Epithelial cell of proximal tubule (primary cell): Measurements from ENCODE around the gene SLC16A4. TPM values are rescaled to one million over a fixed set of nuclear protein-coding genes. Genes with fewer than 3 reads are reported as not detected.

Experiments
- DNase-seq: peaks from one replicate; pipeline ENCODE4 v3.0.0-alpha.2; 2011; ENCODE audit warnings: low read depth
- H3K4me3 ChIP-seq: 2 replicates; pipeline ENCODE4 v1.5.1; 2011; ENCODE audit warnings: low read depth, mild to moderate bottlenecking, low read length
- total RNA-seq: library from RNA; depleted of rRNA; stranded (reverse); fragments of >200 nt; gene quantifications from 2 replicates; pipeline ENCODE4 v1.2.3, GENCODE V29; 2015
- TF ChIP-seq, protein P1 (sequence below): conservative IDR thresholded peaks from 2 replicates; pipeline ENCODE4 v1.5.1; 2012; ENCODE audit warnings: low read depth, mild to moderate bottlenecking, low read length

Gene SLC16A4
- total RNA-seq, 1 donor from 2014 or later, result 12.4 TPM

DNA sequence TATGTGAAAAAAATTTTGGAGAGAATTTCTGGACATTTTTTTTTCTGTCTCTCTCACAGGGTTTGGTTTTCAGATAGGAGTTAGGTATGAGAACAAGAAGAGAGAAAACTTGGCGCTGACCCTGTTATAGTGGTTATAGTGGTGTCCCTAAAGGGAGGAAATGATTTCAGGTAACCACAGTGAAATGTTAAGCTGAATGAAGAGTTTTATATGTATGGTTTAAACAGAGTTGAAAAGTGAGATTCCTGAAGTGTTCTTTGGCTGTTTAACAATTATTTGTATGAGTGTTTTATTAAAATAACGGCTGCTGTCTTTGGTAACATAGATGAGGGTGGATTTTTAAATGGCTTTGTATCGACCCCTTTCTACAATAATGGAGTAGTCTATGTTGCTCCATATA lies 45.3 kb downstream of the SLC16A4 start:
- no peak for DNase-seq
- no peak overlapping the region for H3K4me3 ChIP-seq
- TF ChIP-seq, protein P1, sequence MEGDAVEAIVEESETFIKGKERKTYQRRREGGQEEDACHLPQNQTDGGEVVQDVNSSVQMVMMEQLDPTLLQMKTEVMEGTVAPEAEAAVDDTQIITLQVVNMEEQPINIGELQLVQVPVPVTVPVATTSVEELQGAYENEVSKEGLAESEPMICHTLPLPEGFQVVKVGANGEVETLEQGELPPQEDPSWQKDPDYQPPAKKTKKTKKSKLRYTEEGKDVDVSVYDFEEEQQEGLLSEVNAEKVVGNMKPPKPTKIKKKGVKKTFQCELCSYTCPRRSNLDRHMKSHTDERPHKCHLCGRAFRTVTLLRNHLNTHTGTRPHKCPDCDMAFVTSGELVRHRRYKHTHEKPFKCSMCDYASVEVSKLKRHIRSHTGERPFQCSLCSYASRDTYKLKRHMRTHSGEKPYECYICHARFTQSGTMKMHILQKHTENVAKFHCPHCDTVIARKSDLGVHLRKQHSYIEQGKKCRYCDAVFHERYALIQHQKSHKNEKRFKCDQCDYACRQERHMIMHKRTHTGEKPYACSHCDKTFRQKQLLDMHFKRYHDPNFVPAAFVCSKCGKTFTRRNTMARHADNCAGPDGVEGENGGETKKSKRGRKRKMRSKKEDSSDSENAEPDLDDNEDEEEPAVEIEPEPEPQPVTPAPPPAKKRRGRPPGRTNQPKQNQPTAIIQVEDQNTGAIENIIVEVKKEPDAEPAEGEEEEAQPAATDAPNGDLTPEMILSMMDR, result no peak

DNA sequence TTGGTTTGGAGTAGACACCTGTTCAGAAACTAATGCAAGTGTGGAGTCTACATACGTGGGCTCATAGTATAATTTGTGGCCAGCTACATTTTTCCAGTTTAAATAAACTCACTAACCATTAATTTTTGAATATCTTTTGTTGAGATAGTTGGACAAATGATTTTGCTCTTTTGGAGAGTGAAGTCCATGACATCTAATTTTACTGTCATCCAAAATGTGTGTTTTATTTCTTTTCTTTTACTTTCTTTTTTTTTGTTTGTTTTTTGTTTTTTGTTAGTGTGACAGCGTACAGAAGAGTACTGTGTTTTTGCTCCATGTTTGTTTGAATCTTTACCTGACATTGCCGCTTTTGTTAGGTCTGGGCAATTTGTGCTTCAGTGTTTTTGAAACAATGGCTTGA lies 46.7 kb downstream of the SLC16A4 start:
- TF ChIP-seq, protein P1, result no peak
- DNase-seq, result no peak
- H3K4me3 ChIP-seq, result peak overlapping the region; percentile 0

DNA sequence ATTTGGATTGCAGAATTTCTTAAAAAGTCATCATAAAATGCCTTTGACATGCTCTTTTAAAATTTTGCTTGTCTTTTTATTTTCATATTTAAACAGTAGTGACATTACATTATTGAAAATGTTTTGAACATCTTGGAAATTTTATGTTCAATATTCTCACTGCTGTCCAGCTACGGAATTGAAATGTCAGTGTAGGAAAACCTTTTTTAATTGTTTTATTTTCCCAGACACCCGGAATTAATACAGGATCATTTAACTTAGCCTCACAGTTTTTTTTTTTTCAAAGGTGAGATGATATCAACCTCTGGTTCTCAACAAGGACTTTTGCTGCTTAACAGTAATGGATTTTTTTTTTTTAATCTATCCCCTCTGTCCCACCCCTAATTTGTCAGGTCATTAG lies 47.6 kb downstream of the SLC16A4 start:
- TF ChIP-seq, protein P1, result no peak
- DNase-seq, result no peak
- peak overlapping the region; percentile 26 for H3K4me3 ChIP-seq

DNA sequence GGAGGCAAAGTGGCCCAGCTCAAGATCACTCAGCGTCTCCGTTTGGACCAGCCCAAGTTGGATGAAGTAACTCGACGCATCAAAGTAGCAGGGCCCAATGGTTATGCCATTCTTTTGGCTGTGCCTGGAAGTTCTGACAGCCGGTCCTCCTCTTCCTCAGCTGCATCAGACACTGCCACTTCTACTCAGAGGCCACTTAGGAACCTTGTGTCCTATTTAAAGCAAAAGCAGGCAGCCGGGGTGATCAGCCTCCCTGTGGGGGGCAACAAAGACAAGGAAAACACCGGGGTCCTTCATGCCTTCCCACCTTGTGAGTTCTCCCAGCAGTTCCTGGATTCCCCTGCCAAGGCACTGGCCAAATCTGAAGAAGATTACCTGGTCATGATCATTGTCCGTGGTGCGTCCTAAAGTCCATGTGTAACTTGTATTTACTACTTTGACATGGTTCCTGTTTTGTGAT lies 48.9 kb downstream of the SLC16A4 start:
- TF ChIP-seq, protein P1, result no peak
- no peak for DNase-seq
- peak overlapping the region; percentile 26 for H3K4me3 ChIP-seq

DNA sequence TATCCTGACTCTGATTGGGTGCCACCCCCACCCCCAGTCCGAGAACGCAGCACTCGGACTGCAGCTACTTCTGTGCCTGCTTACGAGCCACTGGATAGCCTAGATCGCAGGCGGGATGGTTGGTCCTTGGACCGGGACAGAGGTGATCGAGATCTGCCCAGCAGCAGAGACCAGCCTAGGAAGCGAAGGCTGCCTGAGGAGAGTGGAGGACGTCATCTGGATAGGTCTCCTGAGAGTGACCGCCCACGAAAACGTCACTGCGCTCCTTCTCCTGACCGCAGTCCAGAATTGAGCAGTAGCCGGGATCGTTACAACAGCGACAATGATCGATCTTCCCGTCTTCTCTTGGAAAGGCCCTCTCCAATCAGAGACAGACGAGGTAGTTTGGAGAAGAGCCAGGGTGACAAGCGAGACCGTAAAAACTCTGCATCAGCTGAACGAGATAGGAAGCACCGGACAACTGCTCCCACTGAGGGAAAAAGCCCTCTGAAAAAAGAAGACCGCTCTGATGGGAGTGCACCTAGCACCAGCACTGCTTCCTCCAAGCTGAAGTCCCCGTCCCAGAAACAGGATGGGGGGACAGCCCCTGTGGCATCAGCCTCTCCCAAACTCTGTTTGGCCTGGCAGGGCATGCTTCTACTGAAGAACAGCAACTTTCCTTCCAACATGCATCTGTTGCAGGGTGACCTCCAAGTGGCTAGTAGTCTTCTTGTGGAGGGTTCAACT lies 49.5 kb downstream of the SLC16A4 start:
- DNase-seq, result no peak
- peak overlapping the region; percentile 95 for H3K4me3 ChIP-seq
- TF ChIP-seq, protein P1, result no peak

DNA sequence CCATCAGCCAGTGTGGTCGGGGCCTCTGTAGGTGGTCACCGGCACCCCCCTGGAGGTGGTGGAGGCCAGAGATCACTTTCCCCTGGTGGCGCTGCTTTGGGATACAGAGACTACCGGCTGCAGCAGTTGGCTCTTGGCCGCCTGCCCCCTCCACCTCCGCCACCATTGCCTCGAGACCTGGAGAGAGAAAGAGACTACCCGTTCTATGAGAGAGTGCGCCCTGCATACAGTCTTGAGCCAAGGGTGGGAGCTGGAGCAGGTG lies 50.7 kb downstream of the SLC16A4 start:
- no peak for DNase-seq
- TF ChIP-seq, protein P1, result no peak
- H3K4me3 ChIP-seq, result peak overlapping the region; percentile 95

DNA sequence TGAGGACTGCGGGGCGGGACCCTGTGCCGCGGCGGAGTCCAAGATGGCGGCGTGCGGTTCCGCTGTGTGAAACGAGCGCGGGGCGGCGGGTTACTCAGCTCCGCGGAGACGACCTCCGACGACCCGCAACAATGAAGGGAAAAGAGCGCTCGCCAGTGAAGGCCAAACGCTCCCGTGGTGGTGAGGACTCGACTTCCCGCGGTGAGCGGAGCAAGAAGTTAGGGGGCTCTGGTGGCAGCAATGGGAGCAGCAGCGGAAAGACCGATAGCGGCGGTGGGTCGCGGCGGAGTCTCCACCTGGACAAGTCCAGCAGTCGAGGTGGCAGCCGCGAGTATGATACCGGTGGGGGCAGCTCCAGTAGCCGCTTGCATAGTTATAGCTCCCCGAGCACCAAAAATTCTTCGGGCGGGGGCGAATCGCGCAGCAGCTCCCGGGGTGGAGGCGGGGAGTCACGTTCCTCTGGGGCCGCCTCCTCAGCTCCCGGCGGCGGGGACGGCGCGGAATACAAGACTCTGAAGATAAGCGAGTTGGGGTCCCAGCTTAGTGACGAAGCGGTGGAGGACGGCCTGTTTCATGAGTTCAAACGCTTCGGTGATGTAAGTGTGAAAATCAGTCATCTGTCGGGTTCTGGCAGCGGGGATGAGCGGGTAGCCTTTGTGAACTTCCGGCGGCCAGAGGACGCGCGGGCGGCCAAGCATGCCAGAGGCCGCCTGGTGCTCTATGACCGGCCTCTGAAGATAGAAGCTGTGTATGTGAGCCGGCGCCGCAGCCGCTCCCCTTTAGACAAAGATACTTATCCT lies 51.2 kb downstream of the SLC16A4 start:
- peak; percentile 51 for DNase-seq
- H3K4me3 ChIP-seq, result peak overlapping the region; percentile 95
- TF ChIP-seq, protein P1, result peak; percentile 43
